Liver (tissue), 9 donors: Measurements from ENCODE around the gene CRACR2A. TPM values are rescaled to one million over a fixed set of nuclear protein-coding genes. Genes with fewer than 3 reads are reported as not detected.

Experiments used
- DNase-seq: peaks from one replicate; pipeline ENCODE4 v3.0.0-alpha.2; 2017; ENCODE audit warnings: low spot score
- H3K27ac ChIP-seq, 2 donors: one replicate each; pipeline ENCODE4 v1.7.0; 2013; ENCODE audit warnings: inconsistent platforms in 2 of 2, low read length in 2 of 2, control low read depth in 1 of 2, low read depth in 1 of 2, mild to moderate bottlenecking in 1 of 2
- H3K27me3 ChIP-seq, 4 donors: one replicate each; pipeline versions ENCODE4 v1.6.1 to v1.7.0; 2013; ENCODE audit warnings: low read length in 3 of 4, inconsistent platforms in 1 of 4, mild to moderate bottlenecking in 1 of 4, moderate library complexity in 1 of 4; ENCODE audit not compliant: control insufficient read depth in 4 of 4, insufficient read depth in 4 of 4
- H3K36me3 ChIP-seq, 4 donors: one replicate each; pipeline versions ENCODE4 v1.6.1 to v1.7.0; 2013; ENCODE audit warnings: low read length in 3 of 4, mild to moderate bottlenecking in 3 of 4, low read depth in 1 of 4, moderate library complexity in 1 of 4; ENCODE audit not compliant: control insufficient read depth in 4 of 4, insufficient read depth in 3 of 4
- H3K4me1 ChIP-seq, 4 donors: one replicate each; pipeline versions ENCODE4 v1.6.1 to v1.7.0; 2013; ENCODE audit warnings: low read length in 3 of 4, mild to moderate bottlenecking in 3 of 4, moderate library complexity in 1 of 4; ENCODE audit not compliant: control insufficient read depth in 4 of 4, insufficient read depth in 4 of 4
- H3K4me3 ChIP-seq, 3 donors: one replicate each; pipeline versions ENCODE4 v1.6.1 to v1.7.0; 2013; ENCODE audit warnings: low read length in 3 of 3, control low read depth in 1 of 3, low read depth in 1 of 3, mild to moderate bottlenecking in 1 of 3
- H3K9ac ChIP-seq, 2 donors: one replicate each; pipeline ENCODE4 v1.7.0; 2013; ENCODE audit warnings: low read length in 2 of 2, mild to moderate bottlenecking in 2 of 2, moderate library complexity in 2 of 2, control low read depth in 1 of 2, low read depth in 1 of 2
- H3K9me3 ChIP-seq, 4 donors: one replicate each; pipeline versions ENCODE4 v1.6.1 to v1.7.0; 2013; ENCODE audit warnings: low read length in 3 of 4; ENCODE audit not compliant: control insufficient read depth in 4 of 4
- EGR1 ChIP-seq, 2 donors: IDR thresholded peaks; 2 replicates each; pipeline ENCODE4 v1.6.1; 2016 to 2018; ENCODE audit warnings: antibody characterized with exemption in 2 of 2, low read depth in 2 of 2
- FOXA1 ChIP-seq: IDR thresholded peaks from 2 replicates; pipeline ENCODE4 v1.6.1; 2016; ENCODE audit warnings: antibody characterized with exemption
- FOXA2 ChIP-seq: IDR thresholded peaks from 2 replicates; pipeline ENCODE4 v1.6.1; 2016; ENCODE audit warnings: antibody characterized with exemption
- GABPA ChIP-seq, 2 donors: IDR thresholded peaks in 1 of 2; conservative IDR thresholded peaks in 1 of 2; 2 replicates each; pipeline ENCODE4 v1.6.1; 2016; ENCODE audit warnings: antibody characterized with exemption in 2 of 2, mild to moderate bottlenecking in 1 of 2, moderate library complexity in 1 of 2
- HNF4A ChIP-seq, 2 donors: conservative IDR thresholded peaks; 2 replicates each; pipeline ENCODE4 v1.6.1; 2016; ENCODE audit warnings: antibody characterized with exemption in 2 of 2, mild to moderate bottlenecking in 2 of 2
- HNF4G ChIP-seq: IDR thresholded peaks from 2 replicates; pipeline ENCODE4 v1.6.1; 2016; ENCODE audit warnings: antibody characterized with exemption
- JUND ChIP-seq, 2 donors: IDR thresholded peaks; 2 replicates each; pipeline ENCODE4 v1.6.1; 2016; ENCODE audit warnings: antibody characterized with exemption in 2 of 2
- NR2F2 ChIP-seq: IDR thresholded peaks from 2 replicates; pipeline ENCODE4 v1.6.1; 2016; ENCODE audit warnings: antibody characterized with exemption
- RAD21 ChIP-seq, 2 donors: IDR thresholded peaks; 2 replicates each; pipeline ENCODE4 v1.6.1; 2016; ENCODE audit warnings: antibody characterized with exemption in 2 of 2, mild to moderate bottlenecking in 2 of 2
- RXRA ChIP-seq, 2 donors: IDR thresholded peaks; 2 replicates each; pipeline ENCODE4 v1.6.1; 2017 to 2018; ENCODE audit warnings: antibody characterized with exemption in 2 of 2, mild to moderate bottlenecking in 1 of 2
- SP1 ChIP-seq: IDR thresholded peaks from 2 replicates; pipeline ENCODE4 v1.6.1; 2018; ENCODE audit warnings: antibody characterized with exemption, mild to moderate bottlenecking
- TAF1 ChIP-seq: conservative IDR thresholded peaks from 2 replicates; pipeline ENCODE4 v1.6.1; 2016; ENCODE audit warnings: antibody characterized with exemption, mild to moderate bottlenecking
- WGBS: extraction: QIAGEN DNeasy Blood & Tissue Kit; methylation state at CpG from one replicate; pipeline ENCODE4 v1.1.7; 2013; 5-methylcytosine and 5-hydroxymethylcytosine counted together
- polyA plus RNA-seq, 2 donors: library from polyadenylated mRNA; stranded (reverse) in 1 of 2; unstranded in 1 of 2; fragments of 200-250 nt in 1 of 2; fragments of >200 nt in 1 of 2; fragmentation: Nextera tagmentation in 1 of 2; extraction: Ambion mirVana in 1 of 2; gene quantifications; one replicate each; pipeline versions ENCODE4 v1.2.1 to v1.2.3, GENCODE V29; 2013 to 2015
- total RNA-seq, 2 donors: library from RNA; depleted of rRNA; stranded (reverse); fragments of >200 nt; gene quantifications; one replicate each; pipeline ENCODE4 v1.2.3, GENCODE V29; 2014
- TF ChIP-seq, protein P1 (sequence below): IDR thresholded peaks from 2 replicates; pipeline ENCODE4 v1.6.1; 2016; ENCODE audit warnings: antibody characterized with exemption, mild to moderate bottlenecking
- TF ChIP-seq, protein P2 (sequence below): fragments of 150-350 bp; IDR thresholded peaks from 2 replicates; pipeline ENCODE4 v1.5.1; 2017; ENCODE audit warnings: improper control_type of control experiment, low read depth, low read length; ENCODE audit not compliant: missing input control
- TF ChIP-seq, protein P3 (sequence below): IDR thresholded peaks from 2 replicates; pipeline ENCODE4 v1.6.1; 2016; ENCODE audit warnings: antibody characterized with exemption
- TF ChIP-seq, protein P4 (sequence below): IDR thresholded peaks from 2 replicates; pipeline ENCODE4 v1.6.1; 2016; ENCODE audit warnings: antibody characterized with exemption
- TF ChIP-seq, protein P5 (sequence below): IDR thresholded peaks from 2 replicates; pipeline ENCODE4 v1.6.1; 2016; ENCODE audit warnings: antibody characterized with exemption
- donor health status: healthy.
- donor health status: healthy.
- donor health status: healthy.
- donor health status: healthy.
- donor health status: healthy.

CRACR2A gene
- total and polyA plus RNA-seq, 4 donors: 0.33 to 4.2 (median 1.4) TPM

DNA sequence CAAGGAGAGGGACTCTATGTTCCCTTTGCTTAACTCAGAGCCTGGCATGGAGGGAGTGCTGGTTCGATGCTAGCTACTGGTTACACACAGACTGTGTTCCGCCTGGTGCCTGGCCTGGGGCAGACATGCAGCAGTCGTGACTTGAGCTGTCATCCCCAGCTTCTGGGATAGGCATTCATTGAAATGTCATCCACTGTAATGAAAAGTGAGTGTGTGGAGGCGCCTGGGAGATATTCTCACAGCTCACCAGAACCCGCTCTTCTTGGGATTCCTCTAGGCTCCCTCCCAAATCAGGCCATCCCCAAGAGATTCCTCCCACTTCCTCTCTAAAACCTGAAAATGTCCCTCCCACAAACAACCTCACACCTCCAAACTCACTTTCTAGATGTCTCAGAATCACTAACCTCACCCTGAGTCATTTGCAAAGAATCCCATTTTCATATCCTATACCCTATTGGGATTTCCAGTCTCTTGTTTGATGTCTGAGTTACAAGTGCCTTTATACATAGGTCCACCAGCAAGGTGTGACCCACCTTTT is 82.8 kb downstream of the CRACR2A start:
- H3K36me3 ChIP-seq: no peaks in the 10 kb centered on the region
- H3K9ac ChIP-seq: no peak overlapping the region
- H3K4me1 ChIP-seq: peaks cover 0 to 29% (median 26%) of the 10 kb centered on the region in 4 donors
- TF ChIP-seq HNF4A (conservative IDR thresholded peaks at IDR 0.05) (no peak), TAF1 (no peak), JUND (IDR thresholded peaks at IDR 0.05) (no peak), GABPA (IDR thresholded peaks at IDR 0.05 in 1 of 2, conservative IDR thresholded peaks at IDR 0.05 in 1 of 2) (no peak), RAD21 (IDR thresholded peaks at IDR 0.05) (no peak), HNF4G (no peak), EGR1 (IDR thresholded peaks at IDR 0.05; ENCODE audit: low read depth in 2 of 2) (no peak), FOXA2 (no peak), FOXA1 (no peak), SP1 (no peak), RXRA (IDR thresholded peaks at IDR 0.05) (no peak), NR2F2 (no peak)
- TF ChIP-seq, protein P1, sequence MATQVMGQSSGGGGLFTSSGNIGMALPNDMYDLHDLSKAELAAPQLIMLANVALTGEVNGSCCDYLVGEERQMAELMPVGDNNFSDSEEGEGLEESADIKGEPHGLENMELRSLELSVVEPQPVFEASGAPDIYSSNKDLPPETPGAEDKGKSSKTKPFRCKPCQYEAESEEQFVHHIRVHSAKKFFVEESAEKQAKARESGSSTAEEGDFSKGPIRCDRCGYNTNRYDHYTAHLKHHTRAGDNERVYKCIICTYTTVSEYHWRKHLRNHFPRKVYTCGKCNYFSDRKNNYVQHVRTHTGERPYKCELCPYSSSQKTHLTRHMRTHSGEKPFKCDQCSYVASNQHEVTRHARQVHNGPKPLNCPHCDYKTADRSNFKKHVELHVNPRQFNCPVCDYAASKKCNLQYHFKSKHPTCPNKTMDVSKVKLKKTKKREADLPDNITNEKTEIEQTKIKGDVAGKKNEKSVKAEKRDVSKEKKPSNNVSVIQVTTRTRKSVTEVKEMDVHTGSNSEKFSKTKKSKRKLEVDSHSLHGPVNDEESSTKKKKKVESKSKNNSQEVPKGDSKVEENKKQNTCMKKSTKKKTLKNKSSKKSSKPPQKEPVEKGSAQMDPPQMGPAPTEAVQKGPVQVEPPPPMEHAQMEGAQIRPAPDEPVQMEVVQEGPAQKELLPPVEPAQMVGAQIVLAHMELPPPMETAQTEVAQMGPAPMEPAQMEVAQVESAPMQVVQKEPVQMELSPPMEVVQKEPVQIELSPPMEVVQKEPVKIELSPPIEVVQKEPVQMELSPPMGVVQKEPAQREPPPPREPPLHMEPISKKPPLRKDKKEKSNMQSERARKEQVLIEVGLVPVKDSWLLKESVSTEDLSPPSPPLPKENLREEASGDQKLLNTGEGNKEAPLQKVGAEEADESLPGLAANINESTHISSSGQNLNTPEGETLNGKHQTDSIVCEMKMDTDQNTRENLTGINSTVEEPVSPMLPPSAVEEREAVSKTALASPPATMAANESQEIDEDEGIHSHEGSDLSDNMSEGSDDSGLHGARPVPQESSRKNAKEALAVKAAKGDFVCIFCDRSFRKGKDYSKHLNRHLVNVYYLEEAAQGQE: no peak
- TF ChIP-seq, protein P2, sequence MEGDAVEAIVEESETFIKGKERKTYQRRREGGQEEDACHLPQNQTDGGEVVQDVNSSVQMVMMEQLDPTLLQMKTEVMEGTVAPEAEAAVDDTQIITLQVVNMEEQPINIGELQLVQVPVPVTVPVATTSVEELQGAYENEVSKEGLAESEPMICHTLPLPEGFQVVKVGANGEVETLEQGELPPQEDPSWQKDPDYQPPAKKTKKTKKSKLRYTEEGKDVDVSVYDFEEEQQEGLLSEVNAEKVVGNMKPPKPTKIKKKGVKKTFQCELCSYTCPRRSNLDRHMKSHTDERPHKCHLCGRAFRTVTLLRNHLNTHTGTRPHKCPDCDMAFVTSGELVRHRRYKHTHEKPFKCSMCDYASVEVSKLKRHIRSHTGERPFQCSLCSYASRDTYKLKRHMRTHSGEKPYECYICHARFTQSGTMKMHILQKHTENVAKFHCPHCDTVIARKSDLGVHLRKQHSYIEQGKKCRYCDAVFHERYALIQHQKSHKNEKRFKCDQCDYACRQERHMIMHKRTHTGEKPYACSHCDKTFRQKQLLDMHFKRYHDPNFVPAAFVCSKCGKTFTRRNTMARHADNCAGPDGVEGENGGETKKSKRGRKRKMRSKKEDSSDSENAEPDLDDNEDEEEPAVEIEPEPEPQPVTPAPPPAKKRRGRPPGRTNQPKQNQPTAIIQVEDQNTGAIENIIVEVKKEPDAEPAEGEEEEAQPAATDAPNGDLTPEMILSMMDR: no peak
- TF ChIP-seq, protein P3, sequence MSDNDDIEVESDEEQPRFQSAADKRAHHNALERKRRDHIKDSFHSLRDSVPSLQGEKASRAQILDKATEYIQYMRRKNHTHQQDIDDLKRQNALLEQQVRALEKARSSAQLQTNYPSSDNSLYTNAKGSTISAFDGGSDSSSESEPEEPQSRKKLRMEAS: no peak
- TF ChIP-seq, protein P4, sequence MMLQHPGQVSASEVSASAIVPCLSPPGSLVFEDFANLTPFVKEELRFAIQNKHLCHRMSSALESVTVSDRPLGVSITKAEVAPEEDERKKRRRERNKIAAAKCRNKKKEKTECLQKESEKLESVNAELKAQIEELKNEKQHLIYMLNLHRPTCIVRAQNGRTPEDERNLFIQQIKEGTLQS: no peak
- TF ChIP-seq, protein P5, sequence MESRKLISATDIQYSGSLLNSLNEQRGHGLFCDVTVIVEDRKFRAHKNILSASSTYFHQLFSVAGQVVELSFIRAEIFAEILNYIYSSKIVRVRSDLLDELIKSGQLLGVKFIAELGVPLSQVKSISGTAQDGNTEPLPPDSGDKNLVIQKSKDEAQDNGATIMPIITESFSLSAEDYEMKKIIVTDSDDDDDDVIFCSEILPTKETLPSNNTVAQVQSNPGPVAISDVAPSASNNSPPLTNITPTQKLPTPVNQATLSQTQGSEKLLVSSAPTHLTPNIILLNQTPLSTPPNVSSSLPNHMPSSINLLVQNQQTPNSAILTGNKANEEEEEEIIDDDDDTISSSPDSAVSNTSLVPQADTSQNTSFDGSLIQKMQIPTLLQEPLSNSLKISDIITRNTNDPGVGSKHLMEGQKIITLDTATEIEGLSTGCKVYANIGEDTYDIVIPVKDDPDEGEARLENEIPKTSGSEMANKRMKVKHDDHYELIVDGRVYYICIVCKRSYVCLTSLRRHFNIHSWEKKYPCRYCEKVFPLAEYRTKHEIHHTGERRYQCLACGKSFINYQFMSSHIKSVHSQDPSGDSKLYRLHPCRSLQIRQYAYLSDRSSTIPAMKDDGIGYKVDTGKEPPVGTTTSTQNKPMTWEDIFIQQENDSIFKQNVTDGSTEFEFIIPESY: no peak
- H3K9me3 ChIP-seq: no peaks in the 10 kb centered on the region
- WGBS: 99% methylated on average over 5 of the region's 5 CpGs
- peak; percentile 12 for DNase-seq
- no peaks in the 10 kb centered on the region for H3K27me3 ChIP-seq
- H3K27ac ChIP-seq: no peak overlapping the region
- no peak overlapping the region for H3K4me3 ChIP-seq
